ENCODE results near the gene PCDHA1. TPM values are rescaled to one million over a fixed set of nuclear protein-coding genes. Genes with fewer than 3 reads are reported as not detected.

Gene PCDHA1
- 0.19 and 0.24 TPM in 2 replicates for total RNA-seq (ENCODE audit: low replicate concordance)

GRCh38 chr5:140785905-140786686 lies at the start of gene PCDHA1:
TSS of gene PCDHA1 (plus strand) at chr5:140786140.
- Histone ChIP-seq H3K9ac (no peak within 1 kb of the TSS), H3K79me2 (ENCODE audit: low read depth) (no peaks in the 10 kb centered on the region), H3K27me3 (no peaks in the 10 kb centered on the region), H3K36me3 (no peaks in the 10 kb centered on the region), H3K4me1 (no peaks in the 10 kb centered on the region), H3K4me3 (no peak within 1 kb of the TSS), H3K9me3 (ENCODE audit: low read depth) (peaks cover 7% of the 10 kb centered on the region), H3K4me2 (no peak within 1 kb of the TSS), H3K27ac (no peak within 1 kb of the TSS), H3F3A (ENCODE audit: low read depth) (no peaks in the 10 kb centered on the region), H4K20me1 (ENCODE audit: low read depth) (no peaks in the 10 kb centered on the region), H2AFZ (replicated peaks) (no peak within 1 kb of the TSS)
- H3K27me3 Mint-ChIP-seq (ENCODE audit: insufficient read depth, low read depth), result peaks cover 2% of the 10 kb centered on the region
- peaks cover 42% of the 10 kb centered on the region for H3K9me3 Mint-ChIP-seq
- H3K4me3 Mint-ChIP-seq, result no peak within 1 kb of the TSS
- no peak within 1 kb of the TSS for H3K27ac Mint-ChIP-seq
- H3K4me1 Mint-ChIP-seq, result no peaks in the 10 kb centered on the region
- no peaks in the 10 kb centered on the region for H3K36me3 Mint-ChIP-seq
- DNase-seq (ENCODE audit: low spot score), result no peak
- TF ChIP-seq EZH2phosphoT487 (IDR thresholded peaks at IDR 0.05) (no peak), CTCF (IDR thresholded peaks at IDR 0.05) (peak; percentile 37)

GRCh38 chr5:140737486-140737885 lies 48.5 kb upstream of the PCDHA1 start:
- H3K36me3 ChIP-seq, result no peaks in the 10 kb centered on the region
- peaks cover 2% of the 10 kb centered on the region for H3K27me3 Mint-ChIP-seq (ENCODE audit: insufficient read depth, low read depth)
- H3K27me3 ChIP-seq, result no peaks in the 10 kb centered on the region
- H3K9ac ChIP-seq, result no peak overlapping the region
- no peak for DNase-seq (ENCODE audit: low spot score)
- no peaks in the 10 kb centered on the region for H3K36me3 Mint-ChIP-seq
- no peak overlapping the region for H3K27ac Mint-ChIP-seq
- H3K9me3 ChIP-seq (ENCODE audit: low read depth), result no peaks in the 10 kb centered on the region
- peaks cover 8% of the 10 kb centered on the region for H3K9me3 Mint-ChIP-seq
- no peak overlapping the region for H3K4me3 Mint-ChIP-seq
- no peak overlapping the region for H3K4me3 ChIP-seq
- H3F3A ChIP-seq (ENCODE audit: low read depth), result no peaks in the 10 kb centered on the region
- H3K4me1 Mint-ChIP-seq, result peaks cover 3% of the 10 kb centered on the region
- H3K27ac ChIP-seq, result no peak overlapping the region
- no peaks in the 10 kb centered on the region for H3K79me2 ChIP-seq (ENCODE audit: low read depth)
- TF ChIP-seq EZH2 (IDR thresholded peaks at IDR 0.05), result no peak
- TF ChIP-seq CTCF (IDR thresholded peaks at IDR 0.05), result no peak
- no peak for TF ChIP-seq EZH2phosphoT487 (IDR thresholded peaks at IDR 0.05)
- H2AFZ ChIP-seq (replicated peaks), result no peak overlapping the region
- no peak overlapping the region for H3K4me2 ChIP-seq
- H4K20me1 ChIP-seq (ENCODE audit: low read depth), result no peaks in the 10 kb centered on the region
- H3K4me1 ChIP-seq, result no peaks in the 10 kb centered on the region

- no peak overlapping the region for H3K9ac ChIP-seq
- peaks cover 13% of the 10 kb centered on the region for H3K9me3 Mint-ChIP-seq
- H3K4me3 Mint-ChIP-seq, result no peak overlapping the region
Observed at GRCh38 chr5:140741967-140742366, 44.0 kb upstream of the PCDHA1 start.

More at GRCh38 chr5:140741967-140742366, 44.0 kb upstream of the PCDHA1 start:
- TF ChIP-seq EZH2phosphoT487 (IDR thresholded peaks at IDR 0.05) (no peak), EZH2 (IDR thresholded peaks at IDR 0.05) (no peak), CTCF (IDR thresholded peaks at IDR 0.05) (no peak)
- H3K27ac ChIP-seq, result no peak overlapping the region
- H4K20me1 ChIP-seq (ENCODE audit: low read depth), result no peaks in the 10 kb centered on the region
- no peak overlapping the region for H2AFZ ChIP-seq (replicated peaks)
- H3K27ac Mint-ChIP-seq, result no peak overlapping the region
- no peak overlapping the region for H3K4me2 ChIP-seq
- H3K27me3 ChIP-seq, result no peaks in the 10 kb centered on the region
- H3K9me3 ChIP-seq (ENCODE audit: low read depth), result no peaks in the 10 kb centered on the region
- no peaks in the 10 kb centered on the region for H3K79me2 ChIP-seq (ENCODE audit: low read depth)
- peaks cover 2% of the 10 kb centered on the region for H3K27me3 Mint-ChIP-seq (ENCODE audit: insufficient read depth, low read depth)
- H3K4me1 Mint-ChIP-seq, result no peaks in the 10 kb centered on the region
- no peak overlapping the region for H3K4me3 ChIP-seq
- no peaks in the 10 kb centered on the region for H3F3A ChIP-seq (ENCODE audit: low read depth)
- H3K4me1 ChIP-seq, result no peaks in the 10 kb centered on the region
- no peak for DNase-seq (ENCODE audit: low spot score)
- no peaks in the 10 kb centered on the region for H3K36me3 Mint-ChIP-seq
- no peaks in the 10 kb centered on the region for H3K36me3 ChIP-seq
